Ascending aorta (tissue), 2 donors: ENCODE data around the gene NEMP1. TPM values are rescaled to one million over a fixed set of nuclear protein-coding genes. Genes with fewer than 3 reads are reported as not detected.
"Not testable (repeated sequence)": the region's sequence is repeated elsewhere in the genome, so short reads cannot be mapped to it uniquely, and the experiment has no call there.

Experiments
- DNase-seq, 2 donors: peaks; one replicate each; pipeline ENCODE4 v3.0.0-alpha.2; 2019; ENCODE audit warnings: low spot score in 2 of 2
- H3K27ac ChIP-seq, 2 donors: fragments of 200-600 bp; sonication (generic); one replicate each; pipeline ENCODE4 v1.5.1; 2016 to 2017; ENCODE audit warnings: mild to moderate bottlenecking in 1 of 2
- H3K27me3 ChIP-seq: fragments of 200-600 bp; sonication (generic); one replicate; pipeline ENCODE4 v1.5.1; 2017
- H3K36me3 ChIP-seq, 2 donors: fragments of 200-600 bp; sonication (generic); one replicate each; pipeline ENCODE4 v1.5.1; 2016
- H3K4me1 ChIP-seq, 2 donors: fragments of 200-600 bp; sonication (generic); one replicate each; pipeline ENCODE4 v1.5.1; 2016 to 2017; ENCODE audit warnings: mild to moderate bottlenecking in 1 of 2
- H3K4me3 ChIP-seq, 2 donors: fragments of 200-600 bp; sonication (generic); one replicate each; pipeline ENCODE4 v1.5.1; 2016 to 2017; ENCODE audit warnings: mild to moderate bottlenecking in 1 of 2
- H3K9me3 ChIP-seq, 2 donors: fragments of 200-600 bp; sonication (generic); one replicate each; pipeline ENCODE4 v1.5.1; 2016
- CTCF ChIP-seq, 3 experiments: fragments of 200-600 bp in 2 of 3; fragments of 450-650 bp in 1 of 3; sonication (generic) in 2 of 3; IDR thresholded peaks; one replicate each; pipeline ENCODE4 v1.5.1; 2016 to 2019; ENCODE audit warnings: antibody characterized with exemption in 3 of 3, mild to moderate bottlenecking in 1 of 3, moderate library complexity in 1 of 3
- intact Hi-C: fragments of 100-400 bp; cut with DNase I; formaldehyde crosslinking; loops from one replicate; pipeline ENCODE4 v1.15.1; 2023
- total RNA-seq: library from RNA; depleted of rRNA; stranded (reverse); fragments of >200 nt; gene quantifications from one replicate; pipeline ENCODE4 v1.1.0, GENCODE V29; 2016

The NEMP1 gene
- total RNA-seq, 1 donor from 2014 or later, result 7.7 TPM

DNA sequence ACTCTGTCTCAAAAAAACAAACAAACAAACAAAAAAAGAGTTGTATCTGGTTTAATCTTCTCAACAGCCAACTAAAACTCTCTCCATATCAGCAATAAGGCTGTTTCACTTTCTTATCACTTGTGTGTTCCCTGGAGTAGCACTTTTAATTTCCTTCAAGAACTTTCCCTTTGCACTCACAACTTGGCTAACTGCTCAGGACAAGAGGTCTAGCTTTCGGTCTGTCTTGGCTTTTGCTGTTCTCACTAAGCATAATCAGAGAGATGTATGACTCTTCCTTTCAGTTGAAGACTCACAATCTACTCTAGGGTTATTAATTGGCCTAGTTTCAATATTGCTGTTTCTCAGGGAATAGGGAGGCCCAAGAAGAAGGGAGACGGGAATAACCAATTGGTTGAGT is 12.3 kb downstream of the NEMP1 start:
- TF ChIP-seq CTCF (IDR thresholded peaks at IDR 0.05), result no peak
- H3K4me3 ChIP-seq, result no peak overlapping the region
- H3K4me1 ChIP-seq, result peaks cover 0 to 6% of the 10 kb centered on the region in 2 donors
- H3K36me3 ChIP-seq, result peaks cover 5 to 6% of the 10 kb centered on the region in 2 donors
- no peak overlapping the region for H3K27ac ChIP-seq
- no peaks in the 10 kb centered on the region for H3K9me3 ChIP-seq
- H3K27me3 ChIP-seq, result no peaks in the 10 kb centered on the region
- DNase-seq, result no peak
- intact Hi-C loops, result no loop called here

GRCh38 chr12:57063991-57064685 is 14.5 kb downstream of the NEMP1 start:
- no peak overlapping the region for H3K27ac ChIP-seq
- H3K9me3 ChIP-seq, result no peaks in the 10 kb centered on the region
- no peaks in the 10 kb centered on the region for H3K27me3 ChIP-seq
- H3K36me3 ChIP-seq, result peaks cover 5 to 20% of the 10 kb centered on the region in 2 donors
- intact Hi-C loops, result loop anchor here (5.0 kb wide), 1 partner anchor 57 kb away; the partner anchor contains the start of gene ZBTB39
- H3K4me1 ChIP-seq, result no peaks in the 10 kb centered on the region
- no peak for DNase-seq
- no peak overlapping the region for H3K4me3 ChIP-seq
- no peak for TF ChIP-seq CTCF (IDR thresholded peaks at IDR 0.05)

- no peak for TF ChIP-seq CTCF (IDR thresholded peaks at IDR 0.05)
- no peak for DNase-seq
- Histone ChIP-seq H3K4me3 (no peak overlapping the region), H3K36me3 (peaks cover 7 to 28% of the 10 kb centered on the region in 2 donors), H3K27ac (no peak overlapping the region), H3K4me1 (no peaks in the 10 kb centered on the region), H3K9me3 (no peaks in the 10 kb centered on the region), H3K27me3 (no peaks in the 10 kb centered on the region)
- intact Hi-C loops, result no loop called here
Observed at GRCh38 chr12:57058454-57058853, 20.1 kb downstream of the NEMP1 start.

GRCh38 chr12:57057067-57057751 is 21.4 kb downstream of the NEMP1 start:
- no peak for TF ChIP-seq CTCF (IDR thresholded peaks at IDR 0.05)
- H3K4me3 ChIP-seq, result no peak overlapping the region

GRCh38 chr12:57055824-57056223 is 22.8 kb downstream of the NEMP1 start:
- DNase-seq, result no peak
- H3K9me3 ChIP-seq, result no peaks in the 10 kb centered on the region
- no peak for TF ChIP-seq CTCF (IDR thresholded peaks at IDR 0.05)
- peaks cover 2 to 24% of the 10 kb centered on the region in 2 donors for H3K36me3 ChIP-seq
- no peaks in the 10 kb centered on the region for H3K27me3 ChIP-seq
- no peak overlapping the region for H3K27ac ChIP-seq
- no peaks in the 10 kb centered on the region for H3K4me1 ChIP-seq
- intact Hi-C loops, result no loop called here
- H3K4me3 ChIP-seq, result no peak overlapping the region

More at GRCh38 chr12:57057067-57057751, 21.4 kb downstream of the NEMP1 start:
- H3K4me1 ChIP-seq, result no peaks in the 10 kb centered on the region
- H3K9me3 ChIP-seq, result no peaks in the 10 kb centered on the region
- H3K27me3 ChIP-seq, result no peaks in the 10 kb centered on the region
- DNase-seq, result no peak
- intact Hi-C loops, result no loop called here
- H3K27ac ChIP-seq, result peak overlapping the region in 1 of 2 donors; percentile 40
- H3K36me3 ChIP-seq, result peaks cover 2 to 24% of the 10 kb centered on the region in 2 donors

GRCh38 chr12:57053901-57054300 is 24.7 kb downstream of the NEMP1 start:
- DNase-seq, H3K36me3 ChIP-seq, H3K27me3 ChIP-seq, H3K9me3 ChIP-seq, H3K4me3 ChIP-seq, intact Hi-C loops, H3K4me1 ChIP-seq, H3K27ac ChIP-seq: not testable (repeated sequence)

- H3K9me3 ChIP-seq, H3K27ac ChIP-seq, DNase-seq, H3K27me3 ChIP-seq, H3K4me3 ChIP-seq, H3K36me3 ChIP-seq, intact Hi-C loops, H3K4me1 ChIP-seq: not testable (repeated sequence)
Observed at GRCh38 chr12:57053146-57053545, 25.4 kb downstream of the NEMP1 start.
